ENCODE measurements around the gene SLC8B1. TPM values are rescaled to one million over a fixed set of nuclear protein-coding genes. Genes with fewer than 3 reads are reported as not detected.

Gene SLC8B1
- polyA plus RNA-seq, 4 donors, result 11.2 to 15.1 (median 14.3) TPM

DNA sequence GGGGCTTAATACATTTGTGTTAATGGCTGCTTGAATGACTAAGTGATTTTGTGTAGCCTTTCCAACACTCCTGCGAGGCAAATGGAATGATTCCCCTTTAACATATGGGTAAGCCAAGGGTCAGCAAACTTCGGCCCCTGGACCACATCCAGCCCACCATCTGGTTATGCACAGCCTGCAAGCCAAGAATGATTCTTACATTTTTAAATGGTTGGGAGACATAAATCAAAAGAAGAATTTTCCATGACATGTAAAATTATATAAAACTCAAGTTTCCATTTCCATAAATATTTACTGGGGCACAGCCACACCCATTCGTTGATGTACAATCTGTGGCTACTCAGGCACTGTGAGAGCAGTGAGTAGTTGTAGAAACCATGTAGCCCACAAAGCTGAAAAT, 9.0 kb downstream of the SLC8B1 start:
- DNase-seq (ENCODE audit: low read depth in 4 of 4, low spot score in 3 of 4), result peak in 2 of 4 donors; percentile 39 to 44

DNA sequence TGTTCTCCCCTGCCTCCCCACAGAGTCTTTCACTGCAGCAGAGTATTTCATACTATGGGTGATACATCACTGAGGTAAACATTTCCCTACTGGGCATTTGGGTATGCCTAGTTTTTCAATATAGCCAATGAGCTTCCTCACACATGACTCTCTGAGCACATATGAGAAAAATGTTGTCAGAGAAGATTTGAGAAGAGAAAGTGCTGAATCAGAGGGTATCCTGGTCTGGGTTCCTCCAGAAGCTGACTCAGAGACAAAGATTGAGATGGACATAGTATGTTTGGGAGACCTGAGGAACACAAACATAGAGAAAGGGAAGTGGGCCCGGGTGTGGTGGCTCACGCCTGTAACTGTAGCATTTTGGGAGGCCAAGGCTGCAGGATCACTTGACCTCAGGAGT, 12.6 kb downstream of the SLC8B1 start:
- no peak for DNase-seq (ENCODE audit: low read depth in 4 of 4, low spot score in 3 of 4)

DNA sequence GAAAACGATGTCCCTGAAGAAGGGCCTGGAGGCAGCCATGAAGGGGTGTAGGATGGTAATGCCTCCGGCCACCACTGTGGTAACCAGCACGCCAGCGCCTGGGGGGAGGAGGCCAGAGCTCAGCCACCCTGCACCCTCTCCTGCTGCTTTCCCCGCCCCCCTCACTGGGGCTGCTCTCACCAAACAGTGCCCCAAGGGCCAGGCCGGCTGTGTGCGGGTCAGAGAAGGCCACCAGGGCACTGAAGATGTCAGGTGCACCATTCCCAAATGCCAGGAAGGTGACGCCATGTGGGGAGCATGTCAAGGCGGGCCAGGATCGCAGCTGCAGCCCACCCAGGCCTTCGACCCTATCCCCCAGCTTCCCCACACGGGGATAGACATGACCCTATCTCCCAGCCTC, 14.5 kb downstream of the SLC8B1 start:
- DNase-seq (ENCODE audit: low read depth in 4 of 4, low spot score in 3 of 4), result no peak

DNA sequence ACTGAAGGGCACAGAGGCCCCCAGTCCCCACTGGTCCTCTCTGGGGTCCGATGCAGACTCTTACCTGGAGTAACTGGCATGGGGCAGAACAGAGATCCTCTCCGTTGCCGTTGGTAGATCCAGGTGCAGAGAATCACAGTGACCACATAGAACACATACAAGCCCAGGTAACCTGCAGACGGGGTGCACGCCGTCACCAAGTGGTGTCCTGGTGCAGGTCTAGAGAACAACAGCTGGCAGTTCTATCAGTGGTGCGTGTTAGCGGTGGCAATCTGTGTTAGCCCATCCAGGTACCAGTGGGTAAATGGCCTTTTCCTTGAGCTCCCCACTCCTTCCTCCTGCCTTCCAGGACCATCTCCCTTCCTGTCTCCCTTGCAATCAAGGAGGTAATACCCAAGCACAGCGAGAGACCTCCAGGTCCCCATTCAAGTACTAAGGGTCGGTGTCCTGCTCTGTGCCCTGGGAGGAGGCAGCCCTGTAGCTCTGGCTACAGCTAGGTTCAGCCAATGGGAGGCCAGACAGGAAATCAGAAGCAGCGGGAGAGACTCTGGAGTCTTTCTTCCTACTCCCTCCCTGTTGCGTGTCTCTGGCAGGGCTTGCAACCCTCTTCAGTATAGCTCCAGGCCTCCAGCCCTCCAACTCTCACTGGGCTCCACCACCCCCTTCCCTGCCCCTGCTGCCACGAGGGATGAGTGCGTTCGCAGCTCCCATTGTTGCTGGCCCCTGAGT, 15.8 kb downstream of the SLC8B1 start:
- no peak for DNase-seq (ENCODE audit: low read depth in 4 of 4, low spot score in 3 of 4)

DNA sequence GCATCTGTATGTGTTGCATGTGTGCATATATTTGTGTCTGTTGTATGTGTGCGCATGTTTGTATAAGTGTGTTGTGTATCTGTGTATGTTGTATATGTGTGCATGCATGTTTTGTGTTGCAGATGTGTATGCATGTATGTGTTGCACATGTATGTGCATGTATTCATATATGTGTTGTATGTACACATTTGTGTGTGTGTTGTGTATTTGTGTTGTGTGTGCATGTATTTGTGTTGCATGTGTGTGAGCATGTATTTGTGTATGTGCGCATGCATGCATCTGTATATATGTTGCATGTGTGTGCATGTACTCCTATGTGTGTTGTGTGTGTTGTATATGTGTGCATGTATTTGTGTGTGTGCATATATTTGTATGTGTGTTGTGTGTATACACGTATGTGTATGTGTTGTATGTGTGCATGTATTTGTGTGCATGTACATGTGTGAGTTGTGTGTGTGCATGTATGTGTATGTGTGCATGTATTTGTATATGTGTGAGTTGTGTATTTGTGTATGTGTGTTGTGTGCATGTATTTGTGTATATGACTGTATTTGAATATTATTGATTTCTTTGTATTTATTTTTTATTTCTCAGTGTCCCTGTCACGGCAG, 16.8 kb downstream of the SLC8B1 start:
- DNase-seq (ENCODE audit: low read depth in 4 of 4, low spot score in 3 of 4), result no peak

DNA sequence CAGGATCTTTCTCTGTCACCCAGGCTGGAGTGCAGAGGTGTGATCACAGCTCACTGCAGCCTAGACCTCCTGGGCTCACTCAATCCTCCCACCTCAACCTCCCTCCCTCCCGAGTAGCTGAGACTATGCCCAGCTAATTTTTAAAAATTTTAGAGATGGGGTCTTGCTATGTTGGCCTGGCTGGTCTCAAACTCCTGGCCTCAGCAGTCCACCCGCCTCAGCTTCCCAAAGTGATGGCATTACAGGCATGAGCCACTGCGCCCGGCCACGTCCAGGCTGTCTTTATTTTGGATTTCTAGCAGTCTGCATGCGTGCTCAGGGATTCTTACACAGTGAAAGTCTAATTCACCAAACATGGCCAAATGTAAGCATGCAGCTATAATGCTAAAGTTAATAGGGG, 17.8 kb downstream of the SLC8B1 start:
- DNase-seq (ENCODE audit: low read depth in 4 of 4, low spot score in 3 of 4), result no peak

DNA sequence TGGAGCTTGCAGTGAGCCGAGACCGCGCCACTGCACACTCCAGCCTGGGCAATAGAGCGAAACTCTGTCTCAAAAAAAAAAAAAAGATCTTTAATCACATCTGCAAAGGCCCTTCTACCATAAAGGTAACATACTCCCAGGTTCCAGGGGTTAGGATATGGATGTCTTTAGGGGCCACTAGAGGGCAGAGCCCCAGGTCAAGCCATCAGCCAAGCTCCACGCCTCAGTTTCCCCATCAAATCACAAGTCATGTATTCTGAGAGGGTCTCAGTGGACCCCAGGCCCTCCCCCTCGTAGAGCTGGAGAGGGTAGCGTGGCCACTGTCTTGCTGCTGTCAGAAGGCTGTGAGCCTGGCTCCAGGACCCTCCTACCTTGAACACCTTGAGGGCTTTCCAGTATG, 18.8 kb downstream of the SLC8B1 start:
- DNase-seq (ENCODE audit: low read depth in 4 of 4, low spot score in 3 of 4), result no peak

DNA sequence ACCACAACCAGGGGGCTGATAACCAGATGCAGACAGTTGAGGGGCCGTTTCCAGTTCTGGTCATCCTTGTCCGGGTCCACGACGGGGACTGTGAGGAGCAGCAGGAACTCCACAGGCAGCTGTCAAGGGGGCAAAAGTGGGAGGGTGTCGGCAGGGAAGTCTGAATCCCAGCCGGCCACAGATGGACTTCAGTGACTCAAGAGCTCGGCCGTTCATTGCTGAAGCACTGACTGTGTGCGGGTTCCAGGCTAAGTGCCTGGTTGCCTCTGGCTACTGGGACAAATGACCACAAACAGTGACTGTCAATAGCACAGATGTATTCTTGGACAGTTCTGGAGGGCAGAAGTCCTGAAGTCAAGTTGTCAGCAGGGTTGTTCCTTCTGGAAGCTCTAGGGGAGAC, 19.6 kb downstream of the SLC8B1 start:
- no peak for DNase-seq (ENCODE audit: low read depth in 4 of 4, low spot score in 3 of 4)

DNA sequence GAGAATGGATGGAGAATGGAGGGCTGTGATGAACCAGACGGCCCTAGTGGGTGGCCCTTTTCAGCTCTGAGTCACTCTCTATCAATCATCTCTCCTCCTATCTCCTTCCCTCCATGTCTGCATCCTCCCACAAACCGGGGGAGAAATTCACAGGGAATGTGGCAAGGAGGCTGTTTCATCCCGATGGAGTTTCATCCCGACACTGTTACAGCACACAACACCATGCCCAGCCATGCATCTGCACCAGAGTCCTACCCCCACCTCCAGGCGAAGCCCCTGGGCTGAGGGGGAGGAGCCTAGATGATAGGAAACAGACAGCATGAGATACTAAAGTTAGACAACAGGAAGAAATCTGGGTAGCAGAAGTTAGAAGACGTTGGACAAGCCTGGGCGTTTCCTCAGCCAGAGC, 20.8 kb downstream of the SLC8B1 start:
- no peak for DNase-seq (ENCODE audit: low read depth in 4 of 4, low spot score in 3 of 4)

DNA sequence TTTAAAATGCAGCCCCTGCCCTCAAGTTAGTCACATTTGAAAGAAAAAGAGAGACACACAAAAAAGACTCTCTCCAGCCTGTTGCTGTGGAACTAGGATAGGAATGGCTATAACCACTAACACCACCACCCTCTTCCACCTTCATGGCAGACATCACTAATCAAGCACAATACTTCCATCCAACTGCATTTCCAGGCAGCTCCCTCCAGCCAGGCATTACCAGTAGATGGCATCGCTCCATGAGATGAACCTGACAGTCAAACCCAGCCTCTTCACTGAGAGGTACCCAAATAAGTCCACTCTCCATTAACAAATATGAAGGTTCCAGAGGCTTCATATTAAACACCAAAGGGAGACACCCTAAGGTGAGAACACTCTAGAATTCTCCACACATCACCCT, 24.4 kb downstream of the SLC8B1 start:
- DNase-seq (ENCODE audit: low read depth in 4 of 4, low spot score in 3 of 4), result no peak

DNA sequence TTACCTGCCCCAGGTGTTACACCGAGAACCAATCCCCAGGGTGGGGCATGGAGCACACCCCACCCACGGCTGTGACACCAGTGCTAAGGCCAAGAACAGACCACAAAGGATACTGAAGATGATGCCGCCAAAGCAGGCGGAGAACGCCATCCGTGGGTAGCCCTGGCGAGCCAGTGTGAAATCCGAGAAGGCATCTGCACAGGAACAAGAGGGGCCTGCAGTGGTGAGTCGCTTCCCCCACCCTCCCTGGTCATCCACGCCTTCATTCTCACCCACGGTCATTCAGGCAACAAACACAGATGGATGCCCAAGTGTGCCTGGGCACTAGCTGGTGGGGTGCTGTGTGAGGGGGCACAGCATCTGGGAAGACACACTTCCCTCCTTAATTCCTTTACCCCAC, 28.5 kb downstream of the SLC8B1 start:
- DNase-seq (ENCODE audit: low read depth in 4 of 4, low spot score in 3 of 4), result no peak

DNA sequence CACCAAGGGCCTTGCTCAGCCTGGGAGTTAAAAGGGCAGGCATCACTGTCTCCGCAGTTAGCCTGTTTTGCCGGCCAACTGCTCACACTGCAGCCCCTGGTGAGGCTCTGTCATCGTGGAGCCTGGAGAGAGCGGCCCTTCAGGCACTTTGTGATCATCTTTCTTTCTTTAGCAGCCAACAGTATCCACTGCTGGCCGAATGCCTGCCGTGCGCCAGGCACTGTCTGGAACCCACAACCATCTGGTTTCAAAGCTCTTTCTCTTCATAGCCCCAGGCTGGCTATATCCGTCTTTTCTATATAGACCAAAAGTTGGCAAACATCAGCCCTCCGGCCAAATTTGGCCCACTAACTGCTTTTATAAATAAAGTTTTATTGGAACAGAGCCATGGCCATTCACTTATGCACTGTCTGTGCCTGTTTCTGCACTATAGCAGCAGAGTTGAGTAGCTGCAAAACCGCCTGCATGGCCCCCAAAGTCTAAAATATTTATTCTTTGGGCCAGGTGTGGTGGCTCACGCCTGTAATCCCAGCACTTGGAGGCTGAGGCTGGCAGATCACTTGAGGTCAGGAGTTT, 29.5 kb downstream of the SLC8B1 start:
- no peak for DNase-seq (ENCODE audit: low read depth in 4 of 4, low spot score in 3 of 4)

DNA sequence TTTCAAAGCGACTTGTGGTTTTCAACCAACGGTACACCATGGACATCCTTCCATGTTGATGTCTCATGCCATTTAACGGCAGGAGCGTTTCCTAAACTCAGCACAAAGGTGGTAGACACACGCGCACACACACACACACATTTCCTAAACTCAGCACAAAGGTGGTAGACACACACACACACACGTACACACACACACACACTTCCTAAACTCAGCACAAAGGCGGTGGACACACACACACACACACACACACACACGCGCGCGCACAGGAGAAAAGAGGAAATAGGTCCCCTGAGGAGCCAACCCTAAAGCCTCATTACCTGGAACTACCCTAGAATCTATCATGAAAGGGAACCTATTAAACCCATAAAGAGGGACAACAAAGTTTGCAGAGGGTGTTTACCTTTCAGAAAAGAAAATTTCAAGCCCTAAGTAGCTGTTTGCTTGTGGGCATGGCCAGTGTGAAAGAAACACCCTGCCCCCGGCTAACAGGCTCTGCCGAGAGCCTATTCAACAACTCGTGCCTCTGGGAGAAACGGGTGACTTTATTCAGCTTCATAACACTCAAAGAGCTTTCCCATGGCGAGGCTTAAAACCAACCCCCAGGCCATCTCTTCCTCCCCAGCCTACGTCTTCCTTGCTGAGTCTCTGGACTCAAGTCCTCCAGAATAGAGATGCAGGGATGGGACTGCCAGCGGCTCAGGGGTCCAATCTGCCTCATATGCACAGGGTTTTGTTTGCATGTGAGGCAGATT, 31.8 kb downstream of the SLC8B1 start:
- no peak for DNase-seq (ENCODE audit: low read depth in 4 of 4, low spot score in 3 of 4)

DNA sequence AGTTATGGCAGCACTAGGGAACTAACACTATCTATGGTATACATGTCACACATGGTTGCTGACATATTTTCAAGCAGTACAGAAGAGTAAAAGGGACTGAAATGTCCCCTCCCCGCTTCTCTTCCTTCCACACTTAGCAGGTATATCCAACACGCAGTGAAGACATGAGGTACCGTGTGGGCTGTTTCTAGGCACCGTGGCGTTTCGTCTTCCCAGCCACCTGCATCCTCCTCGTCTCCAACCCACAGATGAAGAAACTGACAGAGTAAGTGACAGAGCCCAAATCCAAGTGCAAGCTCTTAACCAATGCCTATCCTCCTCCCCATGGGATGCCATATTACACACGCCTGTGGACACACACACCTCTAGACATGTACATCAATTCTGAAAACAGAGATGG, 32.4 kb downstream of the SLC8B1 start:
- DNase-seq (ENCODE audit: low read depth in 4 of 4, low spot score in 3 of 4), result no peak

DNA sequence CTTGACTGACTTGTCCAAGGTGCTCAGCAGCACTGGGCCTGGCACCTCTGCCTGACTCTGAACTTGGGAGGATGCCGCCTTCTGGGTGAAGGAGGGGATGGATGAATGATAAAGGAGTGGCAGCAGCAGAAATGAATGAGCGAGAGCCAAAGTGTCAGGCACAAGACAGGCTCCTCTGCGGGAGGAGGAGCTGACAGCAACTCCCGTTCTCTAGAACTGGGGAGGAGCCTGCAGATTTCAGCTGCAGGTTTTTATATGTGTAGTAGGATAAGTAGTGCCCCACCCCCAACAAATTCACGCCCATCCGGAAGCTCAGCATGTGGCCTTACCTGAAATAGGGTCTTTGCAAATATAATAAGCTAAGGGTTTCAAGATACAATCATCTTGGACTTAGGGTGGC, 33.1 kb downstream of the SLC8B1 start:
- DNase-seq (ENCODE audit: low read depth in 4 of 4, low spot score in 3 of 4), result no peak

DNA sequence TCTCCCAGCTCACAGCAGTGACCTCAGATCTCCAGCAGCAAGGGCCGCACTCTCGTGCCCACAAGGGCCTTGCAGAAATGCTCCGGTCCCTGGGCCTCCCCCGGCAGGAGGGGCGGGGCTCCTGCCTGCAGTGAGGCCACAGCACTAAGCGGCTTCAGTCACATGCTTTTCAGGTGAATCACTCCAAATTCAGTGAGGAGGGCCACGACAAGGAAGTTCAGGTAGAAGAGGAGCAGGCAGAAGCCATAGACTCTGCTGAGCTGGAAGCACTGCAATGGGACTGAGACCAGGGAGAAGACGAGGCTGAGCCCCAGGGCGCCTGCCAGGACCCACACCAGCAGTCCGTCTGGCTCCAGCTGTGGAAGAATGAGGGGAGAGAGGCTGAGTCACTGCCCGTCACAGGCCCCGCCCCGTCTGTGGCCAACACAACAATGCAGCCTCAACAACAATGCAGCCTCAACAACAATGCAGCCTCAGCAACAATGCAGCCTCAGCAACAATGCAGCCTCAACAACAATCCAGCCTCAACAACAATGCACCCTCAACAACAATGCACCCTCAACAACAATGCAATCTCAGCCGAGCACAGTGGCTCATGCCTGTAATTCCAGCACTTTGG, 35.2 kb downstream of the SLC8B1 start:
- DNase-seq (ENCODE audit: low read depth in 4 of 4, low spot score in 3 of 4), result no peak

DNA sequence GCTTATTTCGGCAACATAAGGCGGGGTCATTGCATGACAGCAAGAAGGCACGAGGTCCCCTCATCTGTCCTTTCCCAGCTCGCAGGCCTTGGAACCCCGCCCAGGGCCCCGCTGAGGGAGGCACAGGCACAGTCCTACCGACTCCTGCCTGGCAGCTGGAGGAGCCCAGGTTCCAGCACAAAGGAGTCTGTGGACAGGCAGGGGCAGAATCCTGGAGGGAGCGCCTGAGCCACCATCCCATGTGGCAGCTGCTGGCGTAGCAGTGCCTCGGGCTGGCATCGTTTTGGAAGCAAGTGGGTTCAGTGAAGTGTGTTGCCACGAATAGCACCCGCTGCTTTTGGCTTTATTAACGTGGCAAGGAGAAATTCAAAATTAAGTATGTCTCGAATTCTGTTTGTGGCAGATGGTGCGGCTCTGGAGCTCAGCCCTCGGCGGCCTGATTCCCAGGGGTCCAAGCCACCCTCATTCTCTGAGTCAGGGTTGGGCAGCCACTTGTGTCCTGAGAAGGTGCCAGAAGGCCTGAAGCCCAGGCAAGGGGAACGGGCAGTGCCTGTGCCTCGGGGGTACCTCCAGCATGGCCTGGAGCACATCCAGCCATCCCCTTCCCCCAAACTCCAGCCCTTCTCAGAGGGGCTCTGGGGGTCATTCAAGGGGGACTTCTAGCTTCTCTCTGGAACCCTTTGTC, 35.9 kb downstream of the SLC8B1 start:
- no peak for DNase-seq (ENCODE audit: low read depth in 4 of 4, low spot score in 3 of 4)

DNA sequence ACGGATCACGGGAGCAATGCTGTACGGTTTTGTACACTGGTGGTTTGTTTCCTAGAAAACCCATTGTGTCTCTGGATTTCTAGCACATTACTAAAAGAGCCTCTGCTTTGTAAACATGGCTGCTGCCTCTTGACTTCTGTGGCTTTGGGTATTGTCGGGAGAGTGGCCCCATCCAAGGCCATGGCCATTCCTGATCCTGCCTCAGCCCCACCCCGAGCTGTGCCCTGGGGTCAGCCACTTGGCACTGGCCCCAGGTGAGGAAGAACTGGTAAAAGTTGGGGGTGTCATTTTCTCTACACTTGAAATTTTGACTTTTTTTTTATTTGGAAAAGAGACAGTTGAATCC, 36.5 kb downstream of the SLC8B1 start:
- no peak for DNase-seq (ENCODE audit: low read depth in 4 of 4, low spot score in 3 of 4)

DNA sequence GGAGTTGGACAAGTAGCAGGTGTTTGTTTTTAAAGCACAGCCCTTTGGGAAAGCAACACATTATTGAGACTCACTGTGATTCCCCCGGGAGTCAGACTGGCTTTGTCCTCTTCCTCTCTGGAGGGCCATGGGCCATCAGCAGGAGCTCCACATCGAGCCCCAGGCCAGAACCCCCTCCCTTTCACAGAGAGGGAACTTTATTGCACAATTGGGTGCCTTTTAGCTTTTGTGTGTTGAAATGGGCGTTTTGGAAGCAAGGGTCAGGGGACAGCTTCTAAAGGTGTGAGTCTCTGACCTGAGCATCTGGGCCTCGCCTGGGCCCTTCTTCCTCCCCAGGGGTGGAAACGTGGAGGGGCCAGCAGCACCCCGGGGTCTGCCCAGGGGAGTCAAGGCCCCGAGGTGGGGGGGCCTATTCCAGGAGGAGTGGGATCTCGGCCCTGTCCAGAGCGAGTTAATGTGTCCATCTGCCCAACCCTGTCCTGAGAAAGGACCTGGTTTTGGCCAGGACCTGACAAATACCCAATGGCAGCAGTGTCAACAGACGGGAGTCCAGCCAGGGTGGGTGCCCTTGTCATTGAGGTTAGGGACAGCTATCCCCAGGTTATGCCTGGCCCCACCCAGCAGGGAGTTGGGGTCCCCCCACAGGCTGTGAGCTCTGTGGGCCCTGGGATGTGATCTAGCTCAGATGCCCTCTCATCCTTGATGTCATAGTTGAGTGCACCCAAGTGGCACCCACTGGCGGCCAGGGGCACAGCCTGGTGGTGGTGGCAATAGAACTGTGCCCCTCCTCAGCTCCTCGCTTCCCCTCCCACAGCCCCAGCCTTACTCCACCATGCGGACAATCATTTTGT, 37.1 kb downstream of the SLC8B1 start:
- no peak for DNase-seq (ENCODE audit: low read depth in 4 of 4, low spot score in 3 of 4)

DNA sequence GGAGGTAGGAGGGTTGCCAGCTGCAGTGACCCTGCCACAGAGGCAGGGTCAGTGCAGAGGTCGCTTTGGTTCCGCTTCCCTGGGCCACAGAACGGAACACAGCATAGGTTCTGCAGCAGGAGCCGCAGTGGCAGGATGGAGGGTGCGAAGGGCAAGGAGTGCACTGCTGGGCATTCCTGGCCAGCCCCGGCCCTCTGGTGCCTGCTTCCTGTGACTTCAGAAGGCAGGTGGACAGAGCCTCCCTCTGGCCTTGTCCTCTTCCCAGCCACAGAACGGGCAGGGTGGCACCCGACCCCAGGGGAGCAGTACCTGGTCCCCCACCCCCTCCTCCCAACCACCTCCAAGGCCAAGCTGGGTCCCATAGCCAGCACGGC, 37.7 kb downstream of the SLC8B1 start:
- no peak for DNase-seq (ENCODE audit: low read depth in 4 of 4, low spot score in 3 of 4)

Data from right renal pelvis (tissue), 4 donors.